ENCODE measurements around the gene LBHD2.

LBHD2 gene

GRCh38 chr14:103091883-103092222 is 7.8 kb downstream of the LBHD2 start:
- TF ChIP-seq FOXP2 (optimal IDR thresholded peaks at IDR 0.05; ENCODE audit: control extremely low read depth, extremely low read length, insufficient read depth) (no peak), EZH2 (IDR thresholded peaks at IDR 0.05) (no peak), POLR2AphosphoS5 (IDR thresholded peaks at IDR 0.05; ENCODE audit: borderline replicate concordance, low read depth, low read length) (no peak)
- no peaks in the 10 kb centered on the region for H3K36me3 ChIP-seq (ENCODE audit: insufficient read depth, low read length)
- H3K4me3 ChIP-seq = no peak overlapping the region
- H3K9me3 ChIP-seq (ENCODE audit: low read depth, low read length) = no peaks in the 10 kb centered on the region
- H3K27ac ChIP-seq = no peak overlapping the region
- no peak for DNase-seq (ENCODE audit: low read depth, low spot score)
- no peak overlapping the region for H3K9ac ChIP-seq (ENCODE audit: insufficient read length)

- no peak for TF ChIP-seq POLR2AphosphoS5 (IDR thresholded peaks at IDR 0.05; ENCODE audit: borderline replicate concordance, low read depth, low read length)
- no peak for TF ChIP-seq FOXP2 (optimal IDR thresholded peaks at IDR 0.05; ENCODE audit: control extremely low read depth, extremely low read length, insufficient read depth)
- TF ChIP-seq EZH2 (IDR thresholded peaks at IDR 0.05) = no peak
- Histone ChIP-seq H3K9ac (ENCODE audit: insufficient read length) (no peak overlapping the region), H3K36me3 (ENCODE audit: insufficient read depth, low read length) (no peaks in the 10 kb centered on the region), H3K27ac (no peak overlapping the region), H3K9me3 (ENCODE audit: low read depth, low read length) (no peaks in the 10 kb centered on the region), H3K4me3 (no peak overlapping the region)
- no peak for DNase-seq (ENCODE audit: low read depth, low spot score)
Observed at GRCh38 chr14:103093856-103094405, 9.9 kb downstream of the LBHD2 start.

- H3K27ac ChIP-seq = no peak within 1 kb of the TSS
- no peak within 1 kb of the TSS for H3K4me3 ChIP-seq
Observed at GRCh38 chr14:103094406-103095209, 10.6 kb downstream of the LBHD2 start, which contains the start of gene EXOC3L4. TSS of gene EXOC3L4 (plus strand) at chr14:103094725. CDS start at chr14:103100220, 5,495 bp downstream.

GRCh38 chr14:103095210-103095778 is 11.3 kb downstream of the LBHD2 start:
- Histone ChIP-seq H3K36me3 (ENCODE audit: insufficient read depth, low read length) (no peaks in the 10 kb centered on the region), H3K27ac (no peak overlapping the region), H3K4me3 (no peak overlapping the region), H3K9ac (ENCODE audit: insufficient read length) (no peak overlapping the region), H3K9me3 (ENCODE audit: low read depth, low read length) (no peaks in the 10 kb centered on the region)
- TF ChIP-seq FOXP2 (optimal IDR thresholded peaks at IDR 0.05; ENCODE audit: control extremely low read depth, extremely low read length, insufficient read depth) (no peak), POLR2AphosphoS5 (IDR thresholded peaks at IDR 0.05; ENCODE audit: borderline replicate concordance, low read depth, low read length) (no peak), EZH2 (IDR thresholded peaks at IDR 0.05) (no peak)
- DNase-seq (ENCODE audit: low read depth, low spot score) = no peak

More at GRCh38 chr14:103094406-103095209, 10.6 kb downstream of the LBHD2 start, which contains the start of gene EXOC3L4:
- H3K9me3 ChIP-seq (ENCODE audit: low read depth, low read length) = no peaks in the 10 kb centered on the region
- H3K36me3 ChIP-seq (ENCODE audit: insufficient read depth, low read length) = no peaks in the 10 kb centered on the region
- H3K9ac ChIP-seq (ENCODE audit: insufficient read length) = no peak within 1 kb of the TSS
- no peak for TF ChIP-seq EZH2 (IDR thresholded peaks at IDR 0.05)
- TF ChIP-seq FOXP2 (optimal IDR thresholded peaks at IDR 0.05; ENCODE audit: control extremely low read depth, extremely low read length, insufficient read depth) = no peak
- no peak for TF ChIP-seq POLR2AphosphoS5 (IDR thresholded peaks at IDR 0.05; ENCODE audit: borderline replicate concordance, low read depth, low read length)
- no peak for DNase-seq (ENCODE audit: low read depth, low spot score)

GRCh38 chr14:103096387-103096786 is 12.4 kb downstream of the LBHD2 start:
- Histone ChIP-seq H3K4me3 (no peak overlapping the region), H3K27ac (0 out of 2 replicates have a peak overlapping the region, but pooled peaks have one; percentile 19), H3K9me3 (ENCODE audit: low read depth, low read length) (no peaks in the 10 kb centered on the region), H3K9ac (ENCODE audit: insufficient read length) (no peak overlapping the region), H3K36me3 (ENCODE audit: insufficient read depth, low read length) (no peaks in the 10 kb centered on the region)
- DNase-seq (ENCODE audit: low read depth, low spot score) = no peak
- TF ChIP-seq FOXP2 (optimal IDR thresholded peaks at IDR 0.05; ENCODE audit: control extremely low read depth, extremely low read length, insufficient read depth) = no peak
- no peak for TF ChIP-seq EZH2 (IDR thresholded peaks at IDR 0.05)
- no peak for TF ChIP-seq POLR2AphosphoS5 (IDR thresholded peaks at IDR 0.05; ENCODE audit: borderline replicate concordance, low read depth, low read length)

GRCh38 chr14:103097244-103097993 is 13.4 kb downstream of the LBHD2 start:
- H3K36me3 ChIP-seq (ENCODE audit: insufficient read depth, low read length) = no peaks in the 10 kb centered on the region
- no peak overlapping the region for H3K9ac ChIP-seq (ENCODE audit: insufficient read length)
- TF ChIP-seq POLR2AphosphoS5 (IDR thresholded peaks at IDR 0.05; ENCODE audit: borderline replicate concordance, low read depth, low read length) (no peak), EZH2 (IDR thresholded peaks at IDR 0.05) (no peak), FOXP2 (optimal IDR thresholded peaks at IDR 0.05; ENCODE audit: control extremely low read depth, extremely low read length, insufficient read depth) (no peak)
- H3K27ac ChIP-seq = no peak overlapping the region
- H3K4me3 ChIP-seq = no peak overlapping the region
- no peak for DNase-seq (ENCODE audit: low read depth, low spot score)
- no peaks in the 10 kb centered on the region for H3K9me3 ChIP-seq (ENCODE audit: low read depth, low read length)

GRCh38 chr14:103097994-103098957 is 14.3 kb downstream of the LBHD2 start:
- no peak for DNase-seq (ENCODE audit: low read depth, low spot score)
- H3K9ac ChIP-seq (ENCODE audit: insufficient read length) = no peak overlapping the region
- no peak for TF ChIP-seq FOXP2 (optimal IDR thresholded peaks at IDR 0.05; ENCODE audit: control extremely low read depth, extremely low read length, insufficient read depth)
- no peak for TF ChIP-seq POLR2AphosphoS5 (IDR thresholded peaks at IDR 0.05; ENCODE audit: borderline replicate concordance, low read depth, low read length)
- TF ChIP-seq EZH2 (IDR thresholded peaks at IDR 0.05) = no peak

More at GRCh38 chr14:103097994-103098957, 14.3 kb downstream of the LBHD2 start:
- H3K36me3 ChIP-seq (ENCODE audit: insufficient read depth, low read length) = no peaks in the 10 kb centered on the region
- H3K9me3 ChIP-seq (ENCODE audit: low read depth, low read length) = no peaks in the 10 kb centered on the region
- no peak overlapping the region for H3K4me3 ChIP-seq
- no peak overlapping the region for H3K27ac ChIP-seq
